T-helper 1 cell treated with Interleukin-12 subunit alpha and Interleukin-12 subunit beta and Interleukin-4 antibody, amounts not matched to agents 30 ng/mL and 1 ng/mL, for 36 hours (primary cell): ENCODE results near the gene ABCB8. TPM values are rescaled to one million over a fixed set of nuclear protein-coding genes. Genes with fewer than 3 reads are reported as not detected.

ENCODE experiments used
- intact Hi-C: fragments of 100-400 bp; cut with micrococcal nuclease; formaldehyde crosslinking; loops from one replicate; pipeline ENCODE4 v1.15.1; 2024
- total RNA-seq: library from RNA; stranded (reverse); gene quantifications from 2 replicates; pipeline ENCODE4 v1.2.3, GENCODE V29; 2022

ABCB8 gene
- total RNA-seq = 53.8 and 64.4 TPM in 2 replicates

GRCh38 chr7:151028131-151028947, at the start of gene ABCB8:
Gene ABCB8 (plus strand): TSS chr7:151028450. CDS start chr7:151028516, 66 bp downstream.
- intact Hi-C loops = loop anchor here (1.0 kb wide), 14 partner anchors 10 to 1190 kb away; partner anchors contain the start of genes ABCF2, CHPF2, NUB1 and TMUB1

- intact Hi-C loops = loop anchor here (1.0 to 10.0 kb wide), 3 partner anchors 32 to 535 kb away; partner anchors contain the start of gene ABCB8
Measured at GRCh38 chr7:150979713-150980390, 48.4 kb upstream of the ABCB8 start.

- intact Hi-C loops = loop anchor here (10.0 kb wide), 1 partner anchor 536 kb away; no protein-coding TSS in a partner anchor
Measured at GRCh38 chr7:150980663-150981062, 47.6 kb upstream of the ABCB8 start.

- intact Hi-C loops = loop anchor here (10.0 kb wide), 1 partner anchor 537 kb away; no protein-coding TSS in a partner anchor
Measured at GRCh38 chr7:150981644-150982043, 46.6 kb upstream of the ABCB8 start.

GRCh38 chr7:150982351-150982750, 45.9 kb upstream of the ABCB8 start:
- intact Hi-C loops = loop anchor here (10.0 kb wide), 1 partner anchor 538 kb away; no protein-coding TSS in a partner anchor

- intact Hi-C loops = loop anchor here (1.0 to 10.0 kb wide), 2 partner anchors 10 to 539 kb away; no protein-coding TSS in a partner anchor
Measured at GRCh38 chr7:150983893-150984368, 44.3 kb upstream of the ABCB8 start.

- intact Hi-C loops = loop anchor here (10.0 kb wide), 1 partner anchor 541 kb away; no protein-coding TSS in a partner anchor
Measured at GRCh38 chr7:150986099-150986512, 42.1 kb upstream of the ABCB8 start.

- intact Hi-C loops = loop anchor here (10.0 kb wide), 1 partner anchor 542 kb away; no protein-coding TSS in a partner anchor
Measured at GRCh38 chr7:150986556-150986955, 41.7 kb upstream of the ABCB8 start.

- intact Hi-C loops = loop anchor here (1.0 to 10.0 kb wide), 6 partner anchors 20 to 544 kb away; no protein-coding TSS in a partner anchor
Measured at GRCh38 chr7:150988230-150989226, 39.7 kb upstream of the ABCB8 start.

GRCh38 chr7:150989456-150989855, 38.8 kb upstream of the ABCB8 start:
- intact Hi-C loops = loop anchor here (10.0 kb wide), 1 partner anchor 545 kb away; no protein-coding TSS in a partner anchor

GRCh38 chr7:150990416-150991186, 37.6 kb upstream of the ABCB8 start, which contains the start of gene NOS3:
Gene NOS3 (plus strand): TSS chr7:150991017. CDS start chr7:150993804, 2,787 bp downstream.
- intact Hi-C loops = no loop called here

- intact Hi-C loops = loop anchor here (1.0 kb wide), 1 partner anchor 36 kb away; the partner anchor contains the start of gene ABCB8
Measured at GRCh38 chr7:150992051-150992640, 36.1 kb upstream of the ABCB8 start.

- intact Hi-C loops = loop anchor here (1.0 kb wide), 1 partner anchor 35 kb away; the partner anchor contains the start of gene ABCB8
Measured at GRCh38 chr7:150992833-150993302, 35.4 kb upstream of the ABCB8 start.

GRCh38 chr7:150993511-150993910, 34.7 kb upstream of the ABCB8 start:
- intact Hi-C loops = no loop called here

GRCh38 chr7:150994141-150994837, 34.0 kb upstream of the ABCB8 start:
- intact Hi-C loops = loop anchor here (1.0 kb wide), 1 partner anchor 14 kb away; no protein-coding TSS in a partner anchor

- intact Hi-C loops = loop anchor here (1.0 kb wide), 1 partner anchor 13 kb away; no protein-coding TSS in a partner anchor
Measured at GRCh38 chr7:150994838-150995510, 33.3 kb upstream of the ABCB8 start.

GRCh38 chr7:150996376-150997074, 31.7 kb upstream of the ABCB8 start:
- intact Hi-C loops = no loop called here
